BE2C (cell line): ENCODE measurements around the gene ATAD3C. TPM values are rescaled to one million over a fixed set of nuclear protein-coding genes. Genes with fewer than 3 reads are reported as not detected.
A peak's percentile ranks its signal among the peaks of the same experiment; 100 is the strongest.
"Not testable (repeated sequence)": the region's sequence is repeated elsewhere in the genome, so short reads cannot be mapped to it uniquely, and the experiment has no call there.

Experiments
- DNase-seq: peaks from one replicate; pipeline ENCODE4 v3.0.0-alpha.2; 2020
- H3K27me3 ChIP-seq: fragments of 250-450 bp; sonication (Bioruptor Pico); 2 replicates; pipeline ENCODE4 v1.5.1; 2020; ENCODE audit warnings: mild to moderate bottlenecking
- H3K36me3 ChIP-seq: fragments of 250-450 bp; sonication (Bioruptor Pico); 2 replicates; pipeline ENCODE4 v1.5.1; 2020; ENCODE audit warnings: mild to moderate bottlenecking
- H3K4me1 ChIP-seq: fragments of 250-450 bp; sonication (Bioruptor Pico); 2 replicates; pipeline ENCODE4 v1.5.1; 2020
- H3K4me3 ChIP-seq: 2 replicates; pipeline ENCODE4 v1.5.1; 2011; ENCODE audit warnings: low read depth, low read length
- H3K9me3 ChIP-seq: fragments of 250-450 bp; sonication (Bioruptor Pico); 2 replicates; pipeline ENCODE4 v1.5.1; 2020
- CTCF ChIP-seq: IDR thresholded peaks from 2 replicates; pipeline ENCODE4 v1.5.1; 2012; ENCODE audit warnings: mild to moderate bottlenecking, low read depth, low read length
- polyA plus RNA-seq: library from polyadenylated mRNA; unstranded; fragments of >200 nt; gene quantifications from one replicate; pipeline ENCODE4 v1.2.1, GENCODE V29; 2012; ENCODE audit warnings: low read depth, missing spikeins; ENCODE audit not compliant: insufficient read length, insufficient read depth

ATAD3C gene
- 20.1 TPM for polyA plus RNA-seq

GRCh38 chr1:1449099-1449739 lies at the start of gene ATAD3C:
Gene ATAD3C, plus strand, starts transcription at chr1:1449689. Its CDS starts 995 bp downstream, at chr1:1450684.
- Histone ChIP-seq H3K4me1 (no peaks in the 10 kb centered on the region), H3K9me3 (no peaks in the 10 kb centered on the region), H3K4me3 (no peak within 1 kb of the TSS), H3K36me3 (no peaks in the 10 kb centered on the region), H3K27me3 (no peaks in the 10 kb centered on the region)
- no peak for DNase-seq
- TF ChIP-seq CTCF: no peak

GRCh38 chr1:1399872-1400575 lies 49.5 kb upstream of the ATAD3C start:
- Histone ChIP-seq H3K36me3 (peaks cover 67% of the 10 kb centered on the region), H3K9me3 (no peaks in the 10 kb centered on the region), H3K4me3 (peak overlapping the region; percentile 87), H3K4me1 (no peaks in the 10 kb centered on the region; the same call in 1 of the 2 replicates), H3K27me3 (no peaks in the 10 kb centered on the region)
- no peak for TF ChIP-seq CTCF
- no peak for DNase-seq

- Histone ChIP-seq H3K4me1 (no peaks in the 10 kb centered on the region; the same call in 1 of the 2 replicates), H3K9me3 (no peaks in the 10 kb centered on the region), H3K36me3 (peaks cover 67% of the 10 kb centered on the region), H3K27me3 (no peaks in the 10 kb centered on the region), H3K4me3 (peak overlapping the region; percentile 87)
- DNase-seq: no peak
- no peak for TF ChIP-seq CTCF
Measured at GRCh38 chr1:1400576-1401456, 48.7 kb upstream of the ATAD3C start.

- H3K27me3 ChIP-seq: no peaks in the 10 kb centered on the region
- H3K4me1 ChIP-seq: no peaks in the 10 kb centered on the region; the same call in 1 of the 2 replicates
- peaks cover 72% of the 10 kb centered on the region for H3K36me3 ChIP-seq
- no peak for DNase-seq
- H3K4me3 ChIP-seq: no peak overlapping the region
- no peak for TF ChIP-seq CTCF
- no peaks in the 10 kb centered on the region for H3K9me3 ChIP-seq
Measured at GRCh38 chr1:1401457-1402010, 48.0 kb upstream of the ATAD3C start.

- peak; percentile 76 for DNase-seq
- H3K4me1 ChIP-seq: no peaks in the 10 kb centered on the region; the same call in 1 of the 2 replicates
- peak; percentile 86 for TF ChIP-seq CTCF
- no peaks in the 10 kb centered on the region for H3K9me3 ChIP-seq
- no peaks in the 10 kb centered on the region for H3K27me3 ChIP-seq
- H3K36me3 ChIP-seq: peaks cover 71% of the 10 kb centered on the region
- no peak overlapping the region for H3K4me3 ChIP-seq
Measured at GRCh38 chr1:1402072-1402900, 47.2 kb upstream of the ATAD3C start.

- not testable (repeated sequence) for DNase-seq, H3K9me3 ChIP-seq, H3K27me3 ChIP-seq, H3K4me1 ChIP-seq, H3K4me3 ChIP-seq
- H3K36me3 ChIP-seq: peaks cover 67% of the 10 kb centered on the region
Measured at GRCh38 chr1:1402901-1403392, 46.5 kb upstream of the ATAD3C start.
